BLaER1 treated with 17β-estradiol and CSF1 and Interleukin-3, amounts not matched to agents 10 nM and 100 nM (cell line): ENCODE data around the gene PSAP.

Experiments used
- H3K27ac ChIP-seq, 11 experiments: shearing (Covaris generic); formaldehyde crosslinking; 2 replicates each; pipeline ENCODE4 v1.8.1; 2022
- H3K27me3 ChIP-seq, 11 experiments: shearing (Covaris generic); formaldehyde crosslinking; 2 replicates each; pipeline ENCODE4 v1.8.1; 2022
- H3K36me3 ChIP-seq, 11 experiments: shearing (Covaris generic); formaldehyde crosslinking; 2 replicates each; pipeline ENCODE4 v1.8.1; 2022
- H3K4me1 ChIP-seq, 10 experiments: shearing (Covaris generic); formaldehyde crosslinking; 2 replicates each; pipeline ENCODE4 v1.8.1; 2022
- H3K4me2 ChIP-seq, 11 experiments: shearing (Covaris generic); formaldehyde crosslinking; 2 replicates each; pipeline ENCODE4 v1.8.1; 2022
- H3K4me3 ChIP-seq, 10 experiments: shearing (Covaris generic); formaldehyde crosslinking; 2 replicates each; pipeline ENCODE4 v1.8.1; 2022
- H3K9ac ChIP-seq, 11 experiments: shearing (Covaris generic); formaldehyde crosslinking; 2 replicates each; pipeline ENCODE4 v1.8.1; 2022
- H3K9me3 ChIP-seq, 11 experiments: shearing (Covaris generic); formaldehyde crosslinking; replicated peaks in 1 of 11; 2 replicates each; pipeline ENCODE4 v1.8.1; 2022
- H4K20me1 ChIP-seq, 11 experiments: shearing (Covaris generic); formaldehyde crosslinking; 2 replicates each; pipeline ENCODE4 v1.8.1; 2022
- Cebpa-rat ChIP-seq, 11 experiments: shearing (Covaris generic); IDR thresholded peaks; 2 replicates each; pipeline ENCODE4 v1.8.1; 2022

Gene PSAP

DNA sequence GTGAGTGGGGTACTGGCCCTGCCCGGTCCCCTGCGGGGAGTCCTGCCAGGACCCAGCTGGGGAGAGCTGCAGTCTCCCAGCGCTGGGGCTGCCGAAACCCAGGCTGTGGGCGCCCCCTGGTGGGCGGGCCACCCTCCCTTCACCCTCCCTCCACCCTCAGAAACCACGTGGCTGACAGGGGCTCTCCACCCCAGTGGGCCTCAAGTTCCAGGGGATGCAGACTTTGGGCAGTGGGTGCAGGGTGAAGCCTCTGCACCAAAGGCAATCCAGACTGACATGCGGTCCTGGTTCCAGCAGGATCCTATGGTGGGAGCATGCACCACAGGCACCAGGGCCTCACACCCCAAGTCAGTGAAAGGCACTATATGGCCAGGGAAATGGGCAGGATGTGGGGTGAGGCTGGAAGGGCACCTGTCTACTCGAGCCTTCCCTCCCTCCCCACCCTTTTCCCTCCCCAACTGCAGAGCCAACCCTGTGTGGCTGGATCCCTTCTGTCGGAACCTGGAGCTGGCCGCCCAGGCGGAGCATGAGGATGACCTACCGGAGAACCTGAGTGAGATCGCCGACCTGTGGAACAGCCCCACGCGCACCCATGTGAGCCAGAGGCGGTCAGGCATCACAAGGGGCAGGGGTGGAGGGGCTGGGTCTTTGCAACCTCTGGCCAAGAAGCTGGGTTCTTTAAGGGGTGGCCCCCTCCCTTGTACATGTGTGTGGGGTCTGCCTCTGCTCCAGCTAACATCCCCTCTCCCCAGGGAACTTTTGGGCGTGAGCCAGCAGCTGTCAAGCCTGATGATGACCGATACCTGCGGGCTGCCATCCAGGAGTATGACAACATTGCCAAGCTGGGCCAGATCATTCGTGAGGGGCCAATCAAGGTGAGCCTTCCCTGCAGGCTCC lies 38.8 kb downstream of the PSAP start:
- TF ChIP-seq Cebpa-rat (IDR thresholded peaks at IDR 0.05) = no peak
- Histone ChIP-seq H3K4me2 (peak overlapping the region in 5 of 11 experiments; percentile 12 to 68 (median 18); a peak in 9 of 22 replicates), H3K27me3 (no peaks in the 10 kb centered on the region), H3K27ac (peak overlapping the region in 1 of 11 experiments; percentile 13; a peak in 1 of 22 replicates), H4K20me1 (peaks cover 2 to 100% (median 42%) of the 10 kb centered on the region in 11 experiments; a peak in 20 of 22 replicates), H3K36me3 (peaks cover 23 to 42% (median 39%) of the 10 kb centered on the region in 11 experiments), H3K4me3 (no peak overlapping the region), H3K9me3 (no peaks in the 10 kb centered on the region), H3K9ac (peak overlapping the region in 1 of 11 experiments; percentile 4; a peak in 1 of 22 replicates), H3K4me1 (peaks cover 0 to 88% (median 48%) of the 10 kb centered on the region in 10 experiments; a peak in 17 of 20 replicates)

DNA sequence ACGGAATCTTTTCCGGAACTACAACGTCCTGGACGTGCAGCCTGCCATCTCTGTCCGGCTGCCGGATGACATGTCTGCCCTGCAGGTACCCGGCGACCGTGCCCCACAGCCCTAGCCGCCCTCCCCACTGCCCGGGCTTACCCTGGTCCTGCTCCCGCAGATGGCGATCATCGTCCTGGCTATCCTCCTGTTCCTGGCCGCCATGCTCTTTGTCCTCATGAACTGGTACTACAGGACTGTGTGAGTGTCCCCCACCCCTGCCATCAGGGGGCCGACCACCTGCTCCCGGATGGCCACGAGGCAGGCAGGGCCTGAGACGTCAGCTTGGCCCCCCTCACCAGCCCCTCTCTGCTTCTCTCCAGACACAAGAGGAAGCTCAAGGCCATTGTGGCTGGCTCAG lies 39.7 kb downstream of the PSAP start:
- H3K4me2 ChIP-seq = peak overlapping the region in 4 of 11 experiments; percentile 30 to 68 (median 52); a peak in 8 of 22 replicates
- TF ChIP-seq Cebpa-rat (IDR thresholded peaks at IDR 0.05) = no peak
- no peaks in the 10 kb centered on the region for H3K27me3 ChIP-seq
- H3K27ac ChIP-seq = peak overlapping the region in 1 of 11 experiments; percentile 32; a peak in 1 of 22 replicates
- H3K4me1 ChIP-seq = peaks cover 0 to 88% (median 48%) of the 10 kb centered on the region in 10 experiments; a peak in 17 of 20 replicates
- no peak overlapping the region for H3K4me3 ChIP-seq
- H3K9me3 ChIP-seq = no peaks in the 10 kb centered on the region
- H3K36me3 ChIP-seq = peaks cover 14 to 33% (median 30%) of the 10 kb centered on the region in 11 experiments
- H4K20me1 ChIP-seq = peaks cover 0 to 94% (median 32%) of the 10 kb centered on the region in 11 experiments; a peak in 20 of 22 replicates
- no peak overlapping the region for H3K9ac ChIP-seq

- peaks cover 0 to 88% (median 48%) of the 10 kb centered on the region in 10 experiments; a peak in 17 of 20 replicates for H3K4me1 ChIP-seq
- peaks cover 0 to 87% (median 21%) of the 10 kb centered on the region in 11 experiments; a peak in 20 of 22 replicates for H4K20me1 ChIP-seq
- H3K4me2 ChIP-seq = peak overlapping the region in 8 of 11 experiments; percentile 21 to 68 (median 35); a peak in 11 of 22 replicates
- H3K9ac ChIP-seq = peak overlapping the region in 1 of 11 experiments; percentile 40; a peak in 4 of 22 replicates
- H3K36me3 ChIP-seq = peaks cover 3 to 21% (median 19%) of the 10 kb centered on the region in 11 experiments; a peak in 20 of 22 replicates
- no peaks in the 10 kb centered on the region for H3K9me3 ChIP-seq
- H3K27ac ChIP-seq = peak overlapping the region in 2 of 11 experiments; percentile 17 to 18; a peak in 1 of 22 replicates
- H3K27me3 ChIP-seq = no peaks in the 10 kb centered on the region
- no peak overlapping the region for H3K4me3 ChIP-seq
- no peak for TF ChIP-seq Cebpa-rat (IDR thresholded peaks at IDR 0.05)
These were observed 40.9 kb downstream of the PSAP start for GRCh38 chr10:71810048-71810750.

- TF ChIP-seq Cebpa-rat (IDR thresholded peaks at IDR 0.05) = no peak
- Histone ChIP-seq H3K4me2 (peak overlapping the region in 3 of 11 experiments; percentile 9 to 68 (median 56); a peak in 6 of 22 replicates), H3K27ac (no peak overlapping the region), H4K20me1 (peaks cover 0 to 83% (median 15%) of the 10 kb centered on the region in 11 experiments; a peak in 18 of 22 replicates), H3K4me3 (no peak overlapping the region), H3K36me3 (peaks cover 0 to 15% (median 13%) of the 10 kb centered on the region in 11 experiments; a peak in 17 of 22 replicates), H3K4me1 (peaks cover 0 to 88% (median 51%) of the 10 kb centered on the region in 10 experiments; a peak in 18 of 20 replicates), H3K9ac (no peak overlapping the region), H3K9me3 (no peaks in the 10 kb centered on the region), H3K27me3 (no peaks in the 10 kb centered on the region)
These were observed 41.4 kb downstream of the PSAP start for GRCh38 chr10:71809628-71810027.

- peaks cover 5 to 88% (median 57%) of the 10 kb centered on the region in 10 experiments; a peak in 18 of 20 replicates for H3K4me1 ChIP-seq
- H3K27me3 ChIP-seq = no peaks in the 10 kb centered on the region
- peak overlapping the region in 3 of 11 experiments; percentile 4 to 15 (median 13); a peak in 3 of 22 replicates for H3K4me2 ChIP-seq
- H3K36me3 ChIP-seq = peaks cover 0 to under 1% (median 0%) of the 10 kb centered on the region in 11 experiments; a peak in 3 of 22 replicates
- no peak overlapping the region for H3K27ac ChIP-seq
- no peak for TF ChIP-seq Cebpa-rat (IDR thresholded peaks at IDR 0.05)
- peaks cover 0 to 73% (median 0%) of the 10 kb centered on the region in 11 experiments; a peak in 10 of 22 replicates for H4K20me1 ChIP-seq
- no peak overlapping the region for H3K4me3 ChIP-seq
- H3K9me3 ChIP-seq = no peaks in the 10 kb centered on the region
- no peak overlapping the region for H3K9ac ChIP-seq
These were observed 43.2 kb downstream of the PSAP start for GRCh38 chr10:71807557-71808510.

GRCh38 chr10:71806704-71807556 lies 44.1 kb downstream of the PSAP start:
- H3K9ac ChIP-seq = no peak overlapping the region
- peaks cover 0 to 64% (median 0%) of the 10 kb centered on the region in 11 experiments; a peak in 6 of 22 replicates for H4K20me1 ChIP-seq
- H3K36me3 ChIP-seq = no peaks in the 10 kb centered on the region; a peak in 1 of 22 replicates
- no peaks in the 10 kb centered on the region for H3K27me3 ChIP-seq
- no peaks in the 10 kb centered on the region for H3K9me3 ChIP-seq
- no peak for TF ChIP-seq Cebpa-rat (IDR thresholded peaks at IDR 0.05)
- peak overlapping the region in 3 of 11 experiments; percentile 13 to 17 (median 15); a peak in 3 of 22 replicates for H3K4me2 ChIP-seq
- no peak overlapping the region for H3K4me3 ChIP-seq
- H3K4me1 ChIP-seq = peaks cover 5 to 90% (median 60%) of the 10 kb centered on the region in 10 experiments; a peak in 17 of 20 replicates
- H3K27ac ChIP-seq = no peak overlapping the region
